Measurements from ENCODE around the gene ADGRG3. TPM values are rescaled to one million over a fixed set of nuclear protein-coding genes. Genes with fewer than 3 reads are reported as not detected.

The ADGRG3 gene
- total and polyA plus RNA-seq, 2 of the 13 experiments (the other 11 are each of a cell fraction or from before 2014, with no cell fraction given), result 2.7 to 11.8 TPM

DNA sequence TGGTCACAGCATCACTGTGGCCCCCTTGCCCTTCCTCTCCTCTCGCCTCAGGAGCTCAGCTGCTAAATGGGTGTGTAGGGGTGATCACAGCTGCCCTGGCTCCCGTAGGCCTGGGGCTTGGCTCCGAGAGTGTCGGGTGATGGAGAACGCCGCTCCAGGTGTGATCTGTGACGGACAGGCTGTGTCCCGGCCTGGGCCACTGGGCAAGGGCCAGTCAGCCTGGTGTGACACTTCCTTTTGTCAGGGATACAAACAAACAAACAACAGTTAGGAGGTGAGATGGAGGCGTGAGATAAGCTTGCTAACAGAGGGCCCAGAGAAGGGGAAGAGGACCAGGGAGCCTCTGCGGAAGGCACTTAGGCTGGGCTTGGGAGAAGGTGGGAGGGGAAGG is 37.7 kb upstream of the ADGRG3 start:
- H3K36me3 ChIP-seq (replicated peaks in 1 of 2; ENCODE audit: control insufficient read depth in 1 of 2, insufficient read depth in 2 of 2, low read length in 2 of 2), result no peaks in the 10 kb centered on the region
- H3K9ac ChIP-seq (ENCODE audit: insufficient read depth, low read depth, low read length), result no peak overlapping the region
- in situ Hi-C loops (cut with HindIII; ENCODE audit: extremely low pct_ligation_motif_present, low pct_unique_long_range_greater_than_20kb), result no loop called here
- intact Hi-C loops (cut with micrococcal nuclease; ENCODE audit: unreplicated experiment), result no loop called here
- WGBS (ENCODE audit: low lambda C conversion rate), result 78% methylated on average over 10 of the region's 10 CpGs
- H3K4me2 ChIP-seq (ENCODE audit: low read depth, low read length), result no peak overlapping the region
- POLR2A ChIA-PET, result interaction anchor here (0.9 kb wide), 1 partner anchor 23 kb away, joined by 3 read pairs; no protein-coding TSS in a partner anchor
- H4K20me1 ChIP-seq (ENCODE audit: insufficient read depth, low read length), result no peaks in the 10 kb centered on the region
- no peak overlapping the region for H3K4me3 ChIP-seq (replicated peaks in 1 of 3; ENCODE audit: insufficient read depth in 1 of 3, low read depth in 2 of 3, low read length in 3 of 3)
- DNase-seq (ENCODE audit: low spot score) (no peak), ATAC-seq (no peak), FAIRE-seq (no peak)
- no TSS peak for BruUV-seq (replicated peaks)
- CTCF ChIA-PET (ENCODE audit: low intra/inter-chr PET ratio, low total read pairs), result no interaction called here
- peaks cover 30% of the 10 kb centered on the region for H3K4me1 ChIP-seq (ENCODE audit: insufficient read depth, low read length)
- H3K79me2 ChIP-seq (ENCODE audit: insufficient read depth, low read length), result no peaks in the 10 kb centered on the region
- TF ChIP-seq, protein P1, sequence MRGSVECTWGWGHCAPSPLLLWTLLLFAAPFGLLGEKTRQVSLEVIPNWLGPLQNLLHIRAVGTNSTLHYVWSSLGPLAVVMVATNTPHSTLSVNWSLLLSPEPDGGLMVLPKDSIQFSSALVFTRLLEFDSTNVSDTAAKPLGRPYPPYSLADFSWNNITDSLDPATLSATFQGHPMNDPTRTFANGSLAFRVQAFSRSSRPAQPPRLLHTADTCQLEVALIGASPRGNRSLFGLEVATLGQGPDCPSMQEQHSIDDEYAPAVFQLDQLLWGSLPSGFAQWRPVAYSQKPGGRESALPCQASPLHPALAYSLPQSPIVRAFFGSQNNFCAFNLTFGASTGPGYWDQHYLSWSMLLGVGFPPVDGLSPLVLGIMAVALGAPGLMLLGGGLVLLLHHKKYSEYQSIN (CRISPR knock-in tag; IDR thresholded peaks at IDR 0.05; ENCODE audit: borderline replicate concordance), result no peak
- TF ChIP-seq, protein P2, sequence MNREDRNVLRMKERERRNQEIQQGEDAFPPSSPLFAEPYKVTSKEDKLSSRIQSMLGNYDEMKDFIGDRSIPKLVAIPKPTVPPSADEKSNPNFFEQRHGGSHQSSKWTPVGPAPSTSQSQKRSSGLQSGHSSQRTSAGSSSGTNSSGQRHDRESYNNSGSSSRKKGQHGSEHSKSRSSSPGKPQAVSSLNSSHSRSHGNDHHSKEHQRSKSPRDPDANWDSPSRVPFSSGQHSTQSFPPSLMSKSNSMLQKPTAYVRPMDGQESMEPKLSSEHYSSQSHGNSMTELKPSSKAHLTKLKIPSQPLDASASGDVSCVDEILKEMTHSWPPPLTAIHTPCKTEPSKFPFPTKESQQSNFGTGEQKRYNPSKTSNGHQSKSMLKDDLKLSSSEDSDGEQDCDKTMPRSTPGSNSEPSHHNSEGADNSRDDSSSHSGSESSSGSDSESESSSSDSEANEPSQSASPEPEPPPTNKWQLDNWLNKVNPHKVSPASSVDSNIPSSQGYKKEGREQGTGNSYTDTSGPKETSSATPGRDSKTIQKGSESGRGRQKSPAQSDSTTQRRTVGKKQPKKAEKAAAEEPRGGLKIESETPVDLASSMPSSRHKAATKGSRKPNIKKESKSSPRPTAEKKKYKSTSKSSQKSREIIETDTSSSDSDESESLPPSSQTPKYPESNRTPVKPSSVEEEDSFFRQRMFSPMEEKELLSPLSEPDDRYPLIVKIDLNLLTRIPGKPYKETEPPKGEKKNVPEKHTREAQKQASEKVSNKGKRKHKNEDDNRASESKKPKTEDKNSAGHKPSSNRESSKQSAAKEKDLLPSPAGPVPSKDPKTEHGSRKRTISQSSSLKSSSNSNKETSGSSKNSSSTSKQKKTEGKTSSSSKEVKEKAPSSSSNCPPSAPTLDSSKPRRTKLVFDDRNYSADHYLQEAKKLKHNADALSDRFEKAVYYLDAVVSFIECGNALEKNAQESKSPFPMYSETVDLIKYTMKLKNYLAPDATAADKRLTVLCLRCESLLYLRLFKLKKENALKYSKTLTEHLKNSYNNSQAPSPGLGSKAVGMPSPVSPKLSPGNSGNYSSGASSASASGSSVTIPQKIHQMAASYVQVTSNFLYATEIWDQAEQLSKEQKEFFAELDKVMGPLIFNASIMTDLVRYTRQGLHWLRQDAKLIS (CRISPR knock-in tag; IDR thresholded peaks at IDR 0.05), result no peak
- TF ChIP-seq, protein P3, sequence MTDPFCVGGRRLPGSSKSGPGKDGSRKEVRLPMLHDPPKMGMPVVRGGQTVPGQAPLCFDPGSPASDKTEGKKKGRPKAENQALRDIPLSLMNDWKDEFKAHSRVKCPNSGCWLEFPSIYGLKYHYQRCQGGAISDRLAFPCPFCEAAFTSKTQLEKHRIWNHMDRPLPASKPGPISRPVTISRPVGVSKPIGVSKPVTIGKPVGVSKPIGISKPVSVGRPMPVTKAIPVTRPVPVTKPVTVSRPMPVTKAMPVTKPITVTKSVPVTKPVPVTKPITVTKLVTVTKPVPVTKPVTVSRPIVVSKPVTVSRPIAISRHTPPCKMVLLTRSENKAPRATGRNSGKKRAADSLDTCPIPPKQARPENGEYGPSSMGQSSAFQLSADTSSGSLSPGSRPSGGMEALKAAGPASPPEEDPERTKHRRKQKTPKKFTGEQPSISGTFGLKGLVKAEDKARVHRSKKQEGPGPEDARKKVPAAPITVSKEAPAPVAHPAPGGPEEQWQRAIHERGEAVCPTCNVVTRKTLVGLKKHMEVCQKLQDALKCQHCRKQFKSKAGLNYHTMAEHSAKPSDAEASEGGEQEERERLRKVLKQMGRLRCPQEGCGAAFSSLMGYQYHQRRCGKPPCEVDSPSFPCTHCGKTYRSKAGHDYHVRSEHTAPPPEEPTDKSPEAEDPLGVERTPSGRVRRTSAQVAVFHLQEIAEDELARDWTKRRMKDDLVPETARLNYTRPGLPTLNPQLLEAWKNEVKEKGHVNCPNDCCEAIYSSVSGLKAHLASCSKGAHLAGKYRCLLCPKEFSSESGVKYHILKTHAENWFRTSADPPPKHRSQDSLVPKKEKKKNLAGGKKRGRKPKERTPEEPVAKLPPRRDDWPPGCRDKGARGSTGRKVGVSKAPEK (CRISPR knock-in tag; IDR thresholded peaks at IDR 0.05; ENCODE audit: borderline replicate concordance), result no peak
- TF ChIP-seq, protein P4, sequence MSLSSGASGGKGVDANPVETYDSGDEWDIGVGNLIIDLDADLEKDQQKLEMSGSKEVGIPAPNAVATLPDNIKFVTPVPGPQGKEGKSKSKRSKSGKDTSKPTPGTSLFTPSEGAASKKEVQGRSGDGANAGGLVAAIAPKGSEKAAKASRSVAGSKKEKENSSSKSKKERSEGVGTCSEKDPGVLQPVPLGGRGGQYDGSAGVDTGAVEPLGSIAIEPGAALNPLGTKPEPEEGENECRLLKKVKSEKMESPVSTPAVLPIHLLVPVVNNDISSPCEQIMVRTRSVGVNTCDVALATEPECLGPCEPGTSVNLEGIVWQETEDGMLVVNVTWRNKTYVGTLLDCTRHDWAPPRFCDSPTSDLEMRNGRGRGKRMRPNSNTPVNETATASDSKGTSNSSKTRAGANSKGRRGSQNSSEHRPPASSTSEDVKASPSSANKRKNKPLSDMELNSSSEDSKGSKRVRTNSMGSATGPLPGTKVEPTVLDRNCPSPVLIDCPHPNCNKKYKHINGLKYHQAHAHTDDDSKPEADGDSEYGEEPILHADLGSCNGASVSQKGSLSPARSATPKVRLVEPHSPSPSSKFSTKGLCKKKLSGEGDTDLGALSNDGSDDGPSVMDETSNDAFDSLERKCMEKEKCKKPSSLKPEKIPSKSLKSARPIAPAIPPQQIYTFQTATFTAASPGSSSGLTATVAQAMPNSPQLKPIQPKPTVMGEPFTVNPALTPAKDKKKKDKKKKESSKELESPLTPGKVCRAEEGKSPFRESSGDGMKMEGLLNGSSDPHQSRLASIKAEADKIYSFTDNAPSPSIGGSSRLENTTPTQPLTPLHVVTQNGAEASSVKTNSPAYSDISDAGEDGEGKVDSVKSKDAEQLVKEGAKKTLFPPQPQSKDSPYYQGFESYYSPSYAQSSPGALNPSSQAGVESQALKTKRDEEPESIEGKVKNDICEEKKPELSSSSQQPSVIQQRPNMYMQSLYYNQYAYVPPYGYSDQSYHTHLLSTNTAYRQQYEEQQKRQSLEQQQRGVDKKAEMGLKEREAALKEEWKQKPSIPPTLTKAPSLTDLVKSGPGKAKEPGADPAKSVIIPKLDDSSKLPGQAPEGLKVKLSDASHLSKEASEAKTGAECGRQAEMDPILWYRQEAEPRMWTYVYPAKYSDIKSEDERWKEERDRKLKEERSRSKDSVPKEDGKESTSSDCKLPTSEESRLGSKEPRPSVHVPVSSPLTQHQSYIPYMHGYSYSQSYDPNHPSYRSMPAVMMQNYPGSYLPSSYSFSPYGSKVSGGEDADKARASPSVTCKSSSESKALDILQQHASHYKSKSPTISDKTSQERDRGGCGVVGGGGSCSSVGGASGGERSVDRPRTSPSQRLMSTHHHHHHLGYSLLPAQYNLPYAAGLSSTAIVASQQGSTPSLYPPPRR (CRISPR knock-in tag; IDR thresholded peaks at IDR 0.05; ENCODE audit: borderline replicate concordance), result no peak
- no peak for TF ChIP-seq ZFP36L2 (CRISPR knock-in tag; IDR thresholded peaks at IDR 0.05)
- TF ChIP-seq, protein P5, sequence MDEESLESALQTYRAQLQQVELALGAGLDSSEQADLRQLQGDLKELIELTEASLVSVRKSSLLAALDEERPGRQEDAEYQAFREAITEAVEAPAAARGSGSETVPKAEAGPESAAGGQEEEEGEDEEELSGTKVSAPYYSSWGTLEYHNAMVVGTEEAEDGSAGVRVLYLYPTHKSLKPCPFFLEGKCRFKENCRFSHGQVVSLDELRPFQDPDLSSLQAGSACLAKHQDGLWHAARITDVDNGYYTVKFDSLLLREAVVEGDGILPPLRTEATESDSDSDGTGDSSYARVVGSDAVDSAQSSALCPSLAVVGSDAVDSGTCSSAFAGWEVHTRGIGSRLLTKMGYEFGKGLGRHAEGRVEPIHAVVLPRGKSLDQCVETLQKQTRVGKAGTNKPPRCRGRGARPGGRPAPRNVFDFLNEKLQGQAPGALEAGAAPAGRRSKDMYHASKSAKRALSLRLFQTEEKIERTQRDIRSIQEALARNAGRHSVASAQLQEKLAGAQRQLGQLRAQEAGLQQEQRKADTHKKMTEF (CRISPR knock-in tag; IDR thresholded peaks at IDR 0.05), result no peak
- no peak overlapping the region for H2AFZ ChIP-seq (ENCODE audit: low read length)
- no peak overlapping the region for H3K27ac ChIP-seq (ENCODE audit: extremely low read length, insufficient read depth, low read length)
- H3K9me3 ChIP-seq (ENCODE audit: low read length), result no peaks in the 10 kb centered on the region
- H3K27me3 ChIP-seq (ENCODE audit: control insufficient read depth in 1 of 2, insufficient read depth in 2 of 2, low read length in 2 of 2), result no peaks in the 10 kb centered on the region

All from HepG2 (cell line).